Measurements from ENCODE around the gene PARD6B. TPM values are rescaled to one million over a fixed set of nuclear protein-coding genes. Genes with fewer than 3 reads are reported as not detected.

Gene PARD6B
- total and polyA plus RNA-seq, 2 donors (not counting 3 experiments of a cell fraction or from before 2014, with no cell fraction given), result 0.03 TPM; not detected in 1

GRCh38 chr20:50717974-50718761 is 13.2 kb upstream of the PARD6B start:
- Histone ChIP-seq H3K4me1 (ENCODE audit: control insufficient read depth, extremely low read depth, insufficient read depth, low read length) (no peaks in the 10 kb centered on the region), H3K9me1 (replicated peaks; ENCODE audit: control insufficient read depth, extremely low read depth, insufficient read depth, low read length) (no peaks in the 10 kb centered on the region), H3K4me3 (replicated peaks in 1 of 3; ENCODE audit: insufficient read depth in 1 of 3, low read depth in 1 of 3, low read length in 3 of 3) (no peak overlapping the region), H4K20me1 (replicated peaks; ENCODE audit: control insufficient read depth, extremely low read depth, insufficient read depth, low read length) (no peaks in the 10 kb centered on the region), H3K27ac (ENCODE audit: insufficient read depth, low read depth, low read length) (no peak overlapping the region), H2AFZ (ENCODE audit: low read depth, low read length) (no peak overlapping the region), H3K36me3 (ENCODE audit: control insufficient read depth in 2 of 2, extremely low read depth in 1 of 2, insufficient read depth in 2 of 2, low read length in 2 of 2) (no peaks in the 10 kb centered on the region), H3K9me3 (replicated peaks; ENCODE audit: control insufficient read depth, insufficient read depth, low read length) (no peaks in the 10 kb centered on the region), H3K9ac (replicated peaks; ENCODE audit: extremely low read depth, insufficient read depth, low read length) (no peak overlapping the region), H3K79me2 (ENCODE audit: control insufficient read depth, insufficient read depth, low read length) (no peaks in the 10 kb centered on the region), H3K4me2 (ENCODE audit: insufficient read depth, low read length) (no peak overlapping the region), H3K27me3 (ENCODE audit: control insufficient read depth in 2 of 2, insufficient read depth in 2 of 2, low read length in 2 of 2) (peaks cover 1 to 7% of the 10 kb centered on the region in 2 experiments)
- BruUV-seq (replicated peaks), result no TSS peak
- dilution Hi-C loops (cut with MboI; ENCODE audit: extremely low pct_ligation_motif_present, low sequenced_read_pairs) (no loop called here), intact Hi-C loops (cut with micrococcal nuclease) (no loop called here)
- no peak for DNase-seq (ENCODE audit: low read depth, low spot score)
- ChIA-PET CTCF (interaction anchor here (0.6 to 1.6 kb wide), 5 partner anchors 10 to 84 kb away, joined by 3 to 4 read pairs (median 4); partner anchors contain the start of gene BCAS4), POLR2A (no interaction called here)
- TF ChIP-seq MYC (IDR thresholded peaks at IDR 0.05; ENCODE audit: low read depth, low read length) (no peak), GATA2 (IDR thresholded peaks at IDR 0.05; ENCODE audit: insufficient read depth, insufficient read length, low read depth, low read length) (no peak), FOS (IDR thresholded peaks at IDR 0.05; ENCODE audit: borderline replicate concordance, insufficient read depth, low read length) (no peak), EZH2 (IDR thresholded peaks at IDR 0.05; ENCODE audit: borderline replicate concordance, low read depth, low read length, severe bottlenecking) (no peak), MAX (IDR thresholded peaks at IDR 0.05; ENCODE audit: insufficient read depth, insufficient read length) (no peak), POLR2A (IDR thresholded peaks at IDR 0.05; ENCODE audit: low read depth, low read length) (no peak), CTCF (IDR thresholded peaks at IDR 0.05; ENCODE audit: extremely low read depth in 1 of 2, insufficient read depth in 1 of 2, low read depth in 1 of 2, low read length in 2 of 2) (no peak), JUN (IDR thresholded peaks at IDR 0.05; ENCODE audit: borderline replicate concordance, insufficient read depth, insufficient read length, low read depth) (no peak), POLR2AphosphoS5 (IDR thresholded peaks at IDR 0.05; ENCODE audit: insufficient read depth, low read depth, low read length) (no peak)
- no peak for FAIRE-seq

Data from endothelial cell of umbilical vein (primary cell).